ENCODE results near the gene IGLL1. TPM values are rescaled to one million over a fixed set of nuclear protein-coding genes. Genes with fewer than 3 reads are reported as not detected.
"Not testable (repeated sequence)": the region's sequence is repeated elsewhere in the genome, so short reads cannot be mapped to it uniquely, and the experiment has no call there.

IGLL1 gene
- total and polyA plus RNA-seq, 5 donors from 2014 or later: not detected

DNA sequence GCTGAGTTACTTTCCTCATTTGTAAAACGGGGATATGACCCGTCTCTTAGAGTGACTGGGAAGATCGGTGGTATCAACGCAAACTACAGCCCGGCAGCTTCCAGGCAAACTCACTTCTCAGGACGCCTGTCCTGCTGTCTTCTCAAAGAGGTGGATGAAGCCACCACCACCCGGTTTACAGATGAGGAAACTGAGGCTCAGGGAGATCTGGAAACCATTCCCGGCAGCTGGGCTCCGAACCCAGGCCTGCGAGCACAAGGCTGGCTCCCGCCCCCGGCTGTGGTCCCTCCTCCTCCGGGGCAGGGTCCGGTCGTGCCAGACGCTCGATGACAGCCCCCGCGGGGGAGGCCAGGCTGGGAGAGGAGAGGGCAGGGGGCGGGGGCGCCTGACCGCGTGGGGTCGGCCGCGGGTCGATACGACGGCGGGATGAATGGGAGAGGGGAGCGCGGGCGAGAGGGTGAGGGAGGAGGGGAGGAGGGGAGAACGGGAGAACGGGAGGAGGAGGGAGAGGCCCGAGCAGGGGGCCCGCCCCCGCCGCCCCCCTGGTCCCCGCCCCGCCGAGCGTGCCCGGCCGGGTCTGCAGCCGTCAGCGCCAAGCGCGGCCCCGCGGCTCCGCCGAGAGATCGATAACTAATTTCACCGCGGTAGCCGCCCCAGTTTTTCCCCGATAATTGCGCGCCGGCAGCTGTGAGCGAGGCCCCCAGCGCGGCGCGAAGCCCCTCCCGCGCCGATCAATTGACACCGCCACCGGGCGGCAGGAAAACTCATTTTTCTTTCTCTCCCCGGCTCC, 14.0 kb downstream of the IGLL1 start:
- Mint-ChIP-seq H3K4me1 (peaks cover 0 to 10% (median 3%) of the 10 kb centered on the region in 4 donors), H3K4me3 (peak overlapping the region in 3 of 4 donors; percentile 23 to 82 (median 78)), H3K27me3 (peaks cover 31% of the 10 kb centered on the region), H3K27ac (peak overlapping the region in 1 of 3 donors; percentile 59), H3K9me3 (peaks cover 0 to 2% (median 0%) of the 10 kb centered on the region in 7 donors), H3K36me3 (no peaks in the 10 kb centered on the region)
- H3K4me1 ChIP-seq (ENCODE audit: control insufficient read depth, insufficient read depth, low read length, poor library complexity, severe bottlenecking): peaks cover 10% of the 10 kb centered on the region
- no peak overlapping the region for H3K4me3 ChIP-seq (ENCODE audit: low read depth, low read length)
- no peaks in the 10 kb centered on the region for H3K36me3 ChIP-seq (ENCODE audit: control insufficient read depth, insufficient read depth, low read length)
- no peaks in the 10 kb centered on the region for H3K9me3 ChIP-seq (ENCODE audit: control insufficient read depth in 2 of 2, low read length in 2 of 2)
- H3K27ac ChIP-seq (ENCODE audit: insufficient read depth, low read length, poor library complexity, severe bottlenecking): no peak overlapping the region
- DNase-seq: no peak
- peaks cover 3% of the 10 kb centered on the region for H3K27me3 ChIP-seq (ENCODE audit: control insufficient read depth, insufficient read depth, low read length)
- ATAC-seq (ENCODE audit: low read depth in 2 of 2): no peak

DNA sequence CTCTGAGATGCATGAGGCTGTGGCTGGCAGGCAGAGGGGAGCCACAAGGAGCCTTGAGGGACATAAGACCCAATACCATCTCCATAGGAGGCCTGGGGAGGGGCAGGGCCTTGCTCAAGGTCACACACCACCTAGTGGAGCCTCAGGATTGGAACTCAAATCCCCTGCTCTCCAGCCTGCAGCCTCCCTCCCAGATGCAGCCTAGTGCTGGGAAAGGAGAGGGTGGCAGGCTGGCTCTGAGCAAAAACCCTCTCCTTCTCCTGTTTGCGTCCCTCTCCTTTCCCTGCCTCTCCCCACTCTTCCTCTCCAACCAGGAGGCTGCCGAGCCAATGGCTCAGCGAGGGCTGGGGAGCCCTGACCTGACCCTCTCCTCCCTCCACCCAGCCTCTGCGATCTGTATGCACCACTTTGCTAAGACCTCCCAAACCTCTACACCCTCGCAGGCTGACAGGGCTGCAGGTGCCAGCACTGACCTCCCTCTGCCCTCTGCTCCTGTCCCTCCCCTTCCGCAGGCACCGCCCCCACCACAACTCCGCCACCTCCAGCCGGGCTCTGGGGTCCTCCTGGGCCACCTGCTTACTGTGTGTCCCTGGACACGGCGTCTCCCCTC, 14.7 kb downstream of the IGLL1 start:
- DNase-seq: peak in 1 of 3 donors; percentile 6
- Mint-ChIP-seq H3K27me3 (peaks cover 31% of the 10 kb centered on the region), H3K4me1 (peaks cover 0 to 10% (median 3%) of the 10 kb centered on the region in 4 donors), H3K9me3 (peaks cover 0 to 2% (median 0%) of the 10 kb centered on the region in 7 donors), H3K36me3 (no peaks in the 10 kb centered on the region), H3K27ac (peak overlapping the region in 1 of 3 donors; percentile 59), H3K4me3 (peak overlapping the region in 3 of 4 donors; percentile 23 to 82 (median 78))
- no peaks in the 10 kb centered on the region for H3K9me3 ChIP-seq (ENCODE audit: control insufficient read depth in 2 of 2, low read length in 2 of 2)
- peaks cover 10% of the 10 kb centered on the region for H3K4me1 ChIP-seq (ENCODE audit: control insufficient read depth, insufficient read depth, low read length, poor library complexity, severe bottlenecking)
- no peak for ATAC-seq (ENCODE audit: low read depth in 2 of 2)
- H3K4me3 ChIP-seq (ENCODE audit: low read depth, low read length): no peak overlapping the region
- no peak overlapping the region for H3K27ac ChIP-seq (ENCODE audit: insufficient read depth, low read length, poor library complexity, severe bottlenecking)
- no peaks in the 10 kb centered on the region for H3K36me3 ChIP-seq (ENCODE audit: control insufficient read depth, insufficient read depth, low read length)
- peaks cover 3% of the 10 kb centered on the region for H3K27me3 ChIP-seq (ENCODE audit: control insufficient read depth, insufficient read depth, low read length)

GRCh38 chr22:23564276-23564675, 15.8 kb downstream of the IGLL1 start:
- peaks cover 3% of the 10 kb centered on the region for H3K27me3 ChIP-seq (ENCODE audit: control insufficient read depth, insufficient read depth, low read length)
- peaks cover 0 to 2% (median 0%) of the 10 kb centered on the region in 7 donors for H3K9me3 Mint-ChIP-seq
- no peak for ATAC-seq (ENCODE audit: low read depth in 2 of 2)

GRCh38 chr22:23563111-23563510, 17.0 kb downstream of the IGLL1 start:
- Histone ChIP-seq H3K4me3 (ENCODE audit: low read depth, low read length) (no peak overlapping the region), H3K27me3 (ENCODE audit: control insufficient read depth, insufficient read depth, low read length) (peaks cover 3% of the 10 kb centered on the region), H3K27ac (ENCODE audit: insufficient read depth, low read length, poor library complexity, severe bottlenecking) (no peak overlapping the region), H3K36me3 (ENCODE audit: control insufficient read depth, insufficient read depth, low read length) (no peaks in the 10 kb centered on the region), H3K4me1 (ENCODE audit: control insufficient read depth, insufficient read depth, low read length, poor library complexity, severe bottlenecking) (peaks cover 10% of the 10 kb centered on the region), H3K9me3 (ENCODE audit: control insufficient read depth in 2 of 2, low read length in 2 of 2) (no peaks in the 10 kb centered on the region)
- no peak overlapping the region for H3K27ac Mint-ChIP-seq
- ATAC-seq (ENCODE audit: low read depth in 2 of 2) (no peak), DNase-seq (no peak)
- peaks cover 0 to 2% (median 0%) of the 10 kb centered on the region in 7 donors for H3K9me3 Mint-ChIP-seq
- H3K4me3 Mint-ChIP-seq: peak overlapping the region in 1 of 4 donors; percentile 27
- H3K27me3 Mint-ChIP-seq: peaks cover 31% of the 10 kb centered on the region
- H3K4me1 Mint-ChIP-seq: peaks cover 0 to 10% (median 3%) of the 10 kb centered on the region in 4 donors
- H3K36me3 Mint-ChIP-seq: no peaks in the 10 kb centered on the region

More at GRCh38 chr22:23564276-23564675, 15.8 kb downstream of the IGLL1 start:
- Mint-ChIP-seq H3K27me3 (peaks cover 31% of the 10 kb centered on the region), H3K4me1 (peaks cover 0 to 10% (median 3%) of the 10 kb centered on the region in 4 donors), H3K36me3 (no peaks in the 10 kb centered on the region), H3K27ac (no peak overlapping the region), H3K4me3 (no peak overlapping the region)
- H3K36me3 ChIP-seq (ENCODE audit: control insufficient read depth, insufficient read depth, low read length): no peaks in the 10 kb centered on the region
- H3K4me1 ChIP-seq (ENCODE audit: control insufficient read depth, insufficient read depth, low read length, poor library complexity, severe bottlenecking): peaks cover 10% of the 10 kb centered on the region
- no peak for DNase-seq
- H3K4me3 ChIP-seq (ENCODE audit: low read depth, low read length): no peak overlapping the region
- no peaks in the 10 kb centered on the region for H3K9me3 ChIP-seq (ENCODE audit: control insufficient read depth in 2 of 2, low read length in 2 of 2)
- no peak overlapping the region for H3K27ac ChIP-seq (ENCODE audit: insufficient read depth, low read length, poor library complexity, severe bottlenecking)

- Histone ChIP-seq H3K27ac (ENCODE audit: insufficient read depth, low read length, poor library complexity, severe bottlenecking) (no peak overlapping the region), H3K36me3 (ENCODE audit: control insufficient read depth, insufficient read depth, low read length) (no peaks in the 10 kb centered on the region), H3K4me3 (ENCODE audit: low read depth, low read length) (no peak overlapping the region), H3K9me3 (ENCODE audit: control insufficient read depth in 2 of 2, low read length in 2 of 2) (no peaks in the 10 kb centered on the region), H3K4me1 (ENCODE audit: control insufficient read depth, insufficient read depth, low read length, poor library complexity, severe bottlenecking) (peaks cover 10% of the 10 kb centered on the region), H3K27me3 (ENCODE audit: control insufficient read depth, insufficient read depth, low read length) (peaks cover 3% of the 10 kb centered on the region)
- Mint-ChIP-seq H3K27me3 (peaks cover 32% of the 10 kb centered on the region), H3K27ac (no peak overlapping the region), H3K9me3 (peaks cover 0 to 2% (median 0%) of the 10 kb centered on the region in 7 donors), H3K36me3 (no peaks in the 10 kb centered on the region), H3K4me1 (peaks cover 0 to 10% (median 3%) of the 10 kb centered on the region in 4 donors), H3K4me3 (no peak overlapping the region)
- ATAC-seq (ENCODE audit: low read depth in 2 of 2) (no peak), DNase-seq (no peak)
Observed at GRCh38 chr22:23562186-23562585, 17.9 kb downstream of the IGLL1 start.

DNA sequence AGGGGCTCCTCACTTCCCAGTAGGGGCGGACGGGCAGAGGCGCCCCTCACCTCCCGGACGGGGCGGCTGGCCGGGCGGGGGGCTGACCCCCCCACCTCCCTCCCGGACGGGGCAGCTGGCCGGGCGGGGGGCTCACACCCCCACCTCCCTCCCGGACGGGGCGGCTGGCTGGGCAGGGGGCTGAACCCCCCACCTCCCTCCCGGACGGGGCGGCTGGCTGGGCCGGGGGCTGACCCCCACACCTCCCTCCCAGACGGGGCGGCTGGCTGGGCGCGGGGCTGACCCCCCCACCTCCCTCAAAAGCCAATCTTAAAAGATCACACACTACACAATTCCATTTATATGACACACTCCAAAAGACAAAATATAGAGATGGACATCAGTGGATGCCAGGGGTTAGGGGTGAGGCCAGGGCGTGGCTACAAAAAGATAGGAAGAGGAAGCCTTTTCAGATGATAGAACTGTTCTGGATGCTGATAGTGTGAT, 19.0 kb downstream of the IGLL1 start:
- DNase-seq; ATAC-seq (ENCODE audit: low read depth in 2 of 2); H3K4me3 ChIP-seq (ENCODE audit: low read depth, low read length); H3K27ac ChIP-seq (ENCODE audit: insufficient read depth, low read length, poor library complexity, severe bottlenecking); H3K4me1 ChIP-seq (ENCODE audit: control insufficient read depth, insufficient read depth, low read length, poor library complexity, severe bottlenecking); H3K4me1 Mint-ChIP-seq; H3K27me3 ChIP-seq (ENCODE audit: control insufficient read depth, insufficient read depth, low read length); H3K36me3 Mint-ChIP-seq; H3K4me3 Mint-ChIP-seq; H3K9me3 ChIP-seq (ENCODE audit: control insufficient read depth in 2 of 2, low read length in 2 of 2); H3K9me3 Mint-ChIP-seq; H3K36me3 ChIP-seq (ENCODE audit: control insufficient read depth, insufficient read depth, low read length); H3K27ac Mint-ChIP-seq: not testable (repeated sequence)
- peaks cover 27% of the 10 kb centered on the region for H3K27me3 Mint-ChIP-seq

- ATAC-seq (ENCODE audit: low read depth in 2 of 2); DNase-seq; H3K9me3 Mint-ChIP-seq; H3K4me3 ChIP-seq (ENCODE audit: low read depth, low read length); H3K27me3 ChIP-seq (ENCODE audit: control insufficient read depth, insufficient read depth, low read length); H3K4me1 Mint-ChIP-seq; H3K4me3 Mint-ChIP-seq; H3K9me3 ChIP-seq (ENCODE audit: control insufficient read depth in 2 of 2, low read length in 2 of 2); H3K27ac Mint-ChIP-seq; H3K4me1 ChIP-seq (ENCODE audit: control insufficient read depth, insufficient read depth, low read length, poor library complexity, severe bottlenecking); H3K27ac ChIP-seq (ENCODE audit: insufficient read depth, low read length, poor library complexity, severe bottlenecking); H3K36me3 ChIP-seq (ENCODE audit: control insufficient read depth, insufficient read depth, low read length); H3K36me3 Mint-ChIP-seq: not testable (repeated sequence)
- H3K27me3 Mint-ChIP-seq: peaks cover 25% of the 10 kb centered on the region
Observed at GRCh38 chr22:23560215-23560614, 19.9 kb downstream of the IGLL1 start.
